Neural cell (in vitro differentiated cells): ENCODE results near the gene RAET1G.

Experiments
- CTCF ChIP-seq: fragments of 450-650 bp; IDR thresholded peaks from 2 replicates; pipeline ENCODE4 v1.5.1; 2014; ENCODE audit warnings: antibody characterized with exemption, mild to moderate bottlenecking, moderate library complexity; ENCODE audit not compliant: poor library complexity, severe bottlenecking
- EP300 ChIP-seq: fragments of 450-650 bp; conservative IDR thresholded peaks from 2 replicates; pipeline ENCODE4 v1.6.1; 2014; ENCODE audit warnings: antibody characterized with exemption, mild to moderate bottlenecking, moderate library complexity; ENCODE audit not compliant: poor library complexity, severe bottlenecking
- EZH2 ChIP-seq: fragments of 200-600, 300-800 bp; shearing (Covaris generic), sonication (generic); IDR thresholded peaks from 2 replicates; pipeline ENCODE4 v1.6.1; 2014; ENCODE audit warnings: antibody characterized with exemption, low read length, borderline replicate concordance, mild to moderate bottlenecking; ENCODE audit not compliant: insufficient read depth, poor library complexity, severe bottlenecking
- MXI1 ChIP-seq: fragments of 450-650 bp; conservative IDR thresholded peaks from 2 replicates; pipeline ENCODE4 v1.6.1; 2014; ENCODE audit warnings: antibody characterized with exemption, mild to moderate bottlenecking; ENCODE audit not compliant: poor library complexity, severe bottlenecking
- POLR2AphosphoS5 ChIP-seq: IDR thresholded peaks from 2 replicates; pipeline ENCODE4 v1.6.1; 2012
- SMC3 ChIP-seq: fragments of 450-650 bp; conservative IDR thresholded peaks from 2 replicates; pipeline ENCODE4 v1.6.1; 2014; ENCODE audit warnings: antibody characterized with exemption, mild to moderate bottlenecking, moderate library complexity; ENCODE audit not compliant: poor library complexity
- TAF1 ChIP-seq: IDR thresholded peaks from 2 replicates; pipeline ENCODE4 v1.6.1; 2012; ENCODE audit warnings: low read depth
- TF ChIP-seq, protein P1 (sequence below): IDR thresholded peaks from 2 replicates; pipeline ENCODE4 v1.6.1; 2012; ENCODE audit warnings: borderline replicate concordance

- TF ChIP-seq EZH2 (no peak), CTCF (no peak), EP300 (no peak), POLR2AphosphoS5 (no peak), MXI1 (no peak), SMC3 (no peak), TAF1 (no peak)
- TF ChIP-seq, protein P1, sequence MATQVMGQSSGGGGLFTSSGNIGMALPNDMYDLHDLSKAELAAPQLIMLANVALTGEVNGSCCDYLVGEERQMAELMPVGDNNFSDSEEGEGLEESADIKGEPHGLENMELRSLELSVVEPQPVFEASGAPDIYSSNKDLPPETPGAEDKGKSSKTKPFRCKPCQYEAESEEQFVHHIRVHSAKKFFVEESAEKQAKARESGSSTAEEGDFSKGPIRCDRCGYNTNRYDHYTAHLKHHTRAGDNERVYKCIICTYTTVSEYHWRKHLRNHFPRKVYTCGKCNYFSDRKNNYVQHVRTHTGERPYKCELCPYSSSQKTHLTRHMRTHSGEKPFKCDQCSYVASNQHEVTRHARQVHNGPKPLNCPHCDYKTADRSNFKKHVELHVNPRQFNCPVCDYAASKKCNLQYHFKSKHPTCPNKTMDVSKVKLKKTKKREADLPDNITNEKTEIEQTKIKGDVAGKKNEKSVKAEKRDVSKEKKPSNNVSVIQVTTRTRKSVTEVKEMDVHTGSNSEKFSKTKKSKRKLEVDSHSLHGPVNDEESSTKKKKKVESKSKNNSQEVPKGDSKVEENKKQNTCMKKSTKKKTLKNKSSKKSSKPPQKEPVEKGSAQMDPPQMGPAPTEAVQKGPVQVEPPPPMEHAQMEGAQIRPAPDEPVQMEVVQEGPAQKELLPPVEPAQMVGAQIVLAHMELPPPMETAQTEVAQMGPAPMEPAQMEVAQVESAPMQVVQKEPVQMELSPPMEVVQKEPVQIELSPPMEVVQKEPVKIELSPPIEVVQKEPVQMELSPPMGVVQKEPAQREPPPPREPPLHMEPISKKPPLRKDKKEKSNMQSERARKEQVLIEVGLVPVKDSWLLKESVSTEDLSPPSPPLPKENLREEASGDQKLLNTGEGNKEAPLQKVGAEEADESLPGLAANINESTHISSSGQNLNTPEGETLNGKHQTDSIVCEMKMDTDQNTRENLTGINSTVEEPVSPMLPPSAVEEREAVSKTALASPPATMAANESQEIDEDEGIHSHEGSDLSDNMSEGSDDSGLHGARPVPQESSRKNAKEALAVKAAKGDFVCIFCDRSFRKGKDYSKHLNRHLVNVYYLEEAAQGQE: no peak
These were observed 46.5 kb downstream of the RAET1G start for GRCh38 chr6:149876241-149876933.
